Body of pancreas (tissue), 4 donors: Measurements from ENCODE around the gene GRK4. TPM values are rescaled to one million over a fixed set of nuclear protein-coding genes. Genes with fewer than 3 reads are reported as not detected.

Source experiments
- ATAC-seq: fragments of 150-250 bp; one replicate; pipeline ENCODE4 v1.9.1; 2016
- DNase-seq, 4 donors: peaks; one replicate each; pipeline ENCODE4 v3.0.0-alpha.2; 2019
- H3K27ac ChIP-seq, 4 donors: fragments of 200-600 bp; sonication (generic); 1 replicate in 3 of 4; 2 replicates in 1 of 4; pipeline versions ENCODE4 v1.5.1 to v1.6.1; 2016 to 2019; ENCODE audit warnings: mild to moderate bottlenecking in 1 of 4, mixed read lengths in 1 of 4, moderate library complexity in 1 of 4
- H3K27me3 ChIP-seq, 2 donors: fragments of 200-600 bp; sonication (generic); one replicate each; pipeline ENCODE4 v1.6.0; 2016; ENCODE audit warnings: mild to moderate bottlenecking in 1 of 2
- H3K36me3 ChIP-seq, 2 donors: fragments of 200-600 bp; sonication (generic); replicated peaks in 1 of 2; 2 replicates each; pipeline ENCODE4 v1.5.1; 2016; ENCODE audit warnings: low read depth in 2 of 2; ENCODE audit not compliant: insufficient read depth in 1 of 2
- H3K4me1 ChIP-seq: fragments of 200-600 bp; sonication (generic); one replicate; pipeline ENCODE4 v1.6.0; 2016
- H3K4me3 ChIP-seq, 2 donors: fragments of 200-600 bp; sonication (generic); 1 replicate in 1 of 2; 2 replicates in 1 of 2; pipeline ENCODE4 v1.5.1; 2016 to 2019
- H3K9me3 ChIP-seq, 3 donors: fragments of 200-600 bp; sonication (generic); 1 replicate in 2 of 3; 2 replicates in 1 of 3; pipeline ENCODE4 v1.5.1; 2016
- CTCF ChIP-seq, 7 experiments: fragments of 450-650 bp in 4 of 7; fragments of 200-600 bp in 3 of 7; sonication (generic) in 3 of 7; IDR thresholded peaks; one replicate each; pipeline ENCODE4 v1.5.1; 2016 to 2019; ENCODE audit warnings: antibody characterized with exemption in 7 of 7
- POLR2A ChIP-seq, 3 donors: fragments of 450-650 bp; IDR thresholded peaks; one replicate each; pipeline ENCODE4 v1.6.1; 2016; ENCODE audit warnings: antibody characterized with exemption in 3 of 3, mild to moderate bottlenecking in 2 of 3
- WGBS, 2 donors: methylation state at CpG; one replicate each; pipeline ENCODE4 v1.1.5; 2017; 5-methylcytosine and 5-hydroxymethylcytosine counted together
- intact Hi-C: fragments of 100-400 bp; cut with DNase I; formaldehyde crosslinking; loops from one replicate; pipeline ENCODE4 v1.15.1; 2023
- total RNA-seq, 2 donors: library from RNA; depleted of rRNA; stranded (reverse); fragments of >200 nt; gene quantifications; one replicate each; pipeline ENCODE4 v1.1.0, GENCODE V29; 2016

GRK4 gene
- total RNA-seq, 2 donors from 2014 or later = 6.5 to 14.5 TPM

DNA sequence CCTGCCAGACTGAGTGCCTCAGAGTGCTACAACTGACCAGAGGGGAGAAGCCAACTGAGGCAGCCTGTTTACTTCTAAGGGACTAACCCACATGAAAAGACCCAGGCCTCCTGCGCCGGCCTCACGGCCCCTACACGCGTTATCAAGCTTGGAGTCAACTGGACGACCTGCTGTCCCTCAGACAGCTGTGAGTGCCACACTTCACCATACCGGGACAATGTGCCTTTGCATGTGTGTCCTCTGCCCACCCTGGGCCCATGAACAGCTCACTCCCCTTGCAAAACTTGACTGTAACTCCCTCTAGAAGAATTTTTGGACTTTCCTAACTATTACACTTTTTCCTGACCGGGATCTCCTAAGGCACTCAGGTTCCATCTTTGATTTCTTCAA is 2.0 kb upstream of the GRK4 start:
- H3K27ac ChIP-seq = peak overlapping the region in 1 of 4 donors; percentile 37
- 33 to 41% methylated on average over 8 of the region's 8 CpGs for WGBS, 2 donors
- TF ChIP-seq POLR2A (IDR thresholded peaks at IDR 0.05) (no peak), CTCF (IDR thresholded peaks at IDR 0.05) (no peak)
- intact Hi-C loops = no loop called here
- H3K4me1 ChIP-seq = peaks cover 24% of the 10 kb centered on the region
- H3K9me3 ChIP-seq = no peaks in the 10 kb centered on the region
- no peak overlapping the region for H3K4me3 ChIP-seq
- no peaks in the 10 kb centered on the region for H3K27me3 ChIP-seq
- ATAC-seq (no peak), DNase-seq (no peak)
- H3K36me3 ChIP-seq = peaks cover 1 to 10% of the 10 kb centered on the region in 2 donors

- no peak for DNase-seq
- Histone ChIP-seq H3K4me1 (peaks cover 24% of the 10 kb centered on the region), H3K9me3 (no peaks in the 10 kb centered on the region), H3K27me3 (no peaks in the 10 kb centered on the region), H3K36me3 (peaks cover 0 to 7% of the 10 kb centered on the region in 2 donors), H3K27ac (peak overlapping the region in 1 of 4 donors; percentile 37), H3K4me3 (peak overlapping the region in 1 of 2 donors; percentile 21)
- no peak for TF ChIP-seq CTCF (IDR thresholded peaks at IDR 0.05)
- TF ChIP-seq POLR2A (IDR thresholded peaks at IDR 0.05) = no peak
- intact Hi-C loops = no loop called here
- WGBS, 2 donors = 20 to 24% methylated on average over 11 to 14 of the region's 14 CpGs
- no peak for ATAC-seq
Measured at GRCh38 chr4:2961811-2962441, 1.4 kb upstream of the GRK4 start.

GRCh38 chr4:2962614-2963174 is 677 bp upstream of the GRK4 start:
- DNase-seq (peak in 2 of 4 donors; percentile 39 to 47), ATAC-seq (peak; percentile 30)
- Histone ChIP-seq H3K4me3 (peak overlapping the region; percentile 21 to 96), H3K27me3 (no peaks in the 10 kb centered on the region), H3K4me1 (peaks cover 24% of the 10 kb centered on the region), H3K27ac (peak overlapping the region; percentile 27 to 90 (median 72)), H3K9me3 (no peaks in the 10 kb centered on the region), H3K36me3 (no peaks in the 10 kb centered on the region)
- intact Hi-C loops = no loop called here
- 0% methylated on average over 8 to 40 of the region's 40 CpGs for WGBS, 2 donors
- no peak for TF ChIP-seq POLR2A (IDR thresholded peaks at IDR 0.05)
- TF ChIP-seq CTCF (IDR thresholded peaks at IDR 0.05) = no peak

- no peaks in the 10 kb centered on the region for H3K36me3 ChIP-seq
- H3K9me3 ChIP-seq = no peaks in the 10 kb centered on the region
- peak overlapping the region; percentile 55 to 96 for H3K4me3 ChIP-seq
- peak overlapping the region; percentile 41 to 90 (median 70) for H3K27ac ChIP-seq
- H3K27me3 ChIP-seq = no peaks in the 10 kb centered on the region
- WGBS, 2 donors = 0 to 1% methylated on average over 7 to 31 of the region's 38 CpGs
- no peak for ATAC-seq
- no peak for TF ChIP-seq CTCF (IDR thresholded peaks at IDR 0.05)
- no peak for TF ChIP-seq POLR2A (IDR thresholded peaks at IDR 0.05)
- DNase-seq = peak in 3 of 4 donors; percentile 37 to 61 (median 54)
- H3K4me1 ChIP-seq = peaks cover 24% of the 10 kb centered on the region
- intact Hi-C loops = no loop called here
Measured at GRCh38 chr4:2963966-2964471, 648 bp downstream of the GRK4 start.
